HG03095 (cell line): Measurements from ENCODE around the gene MSX1.

ENCODE experiments used
- ATAC-seq: cut with Tn5 transposase; IDR thresholded peaks from one replicate; pipeline ENCODE4 v1.9.1; 2021; ENCODE audit warnings: moderate library complexity; ENCODE audit not compliant: unreplicated experiment

Gene MSX1

GRCh38 chr4:4857001-4857808 lies 2.3 kb upstream of the MSX1 start:
- no peak for ATAC-seq

- ATAC-seq = no peak
These were observed 1.5 kb upstream of the MSX1 start for GRCh38 chr4:4857809-4858508.

GRCh38 chr4:4858527-4859324 lies 739 bp upstream of the MSX1 start:
- no peak for ATAC-seq

- ATAC-seq = peak; percentile 39
These were observed 534 bp downstream of the MSX1 start for GRCh38 chr4:4859799-4860599.

GRCh38 chr4:4860600-4861389 lies 1.3 kb downstream of the MSX1 start:
- ATAC-seq = no peak

GRCh38 chr4:4861390-4862018 lies 2.0 kb downstream of the MSX1 start:
- ATAC-seq = no peak

GRCh38 chr4:4862071-4862551 lies 2.6 kb downstream of the MSX1 start:
- no peak for ATAC-seq

GRCh38 chr4:4862665-4863482 lies 3.4 kb downstream of the MSX1 start:
- no peak for ATAC-seq

GRCh38 chr4:4864443-4864939 lies 5.0 kb downstream of the MSX1 start:
- no peak for ATAC-seq

GRCh38 chr4:4864940-4865704 lies 5.7 kb downstream of the MSX1 start:
- ATAC-seq = no peak

- no peak for ATAC-seq
These were observed 6.2 kb downstream of the MSX1 start for GRCh38 chr4:4865705-4866123.

GRCh38 chr4:4866124-4866865 lies 6.8 kb downstream of the MSX1 start:
- no peak for ATAC-seq

GRCh38 chr4:4866866-4867374 lies 7.5 kb downstream of the MSX1 start:
- no peak for ATAC-seq

GRCh38 chr4:4867375-4868039 lies 8.0 kb downstream of the MSX1 start:
- ATAC-seq = no peak

GRCh38 chr4:4868040-4868757 lies 8.7 kb downstream of the MSX1 start:
- no peak for ATAC-seq
